Smooth muscle cell of the umbilical artery (primary cell): ENCODE measurements around the gene TCF15. TPM values are rescaled to one million over a fixed set of nuclear protein-coding genes. Genes with fewer than 3 reads are reported as not detected.

Experiments used
- total RNA-seq: library from RNA; depleted of rRNA; stranded (reverse); fragments of >200 nt; gene quantifications from 2 replicates; pipeline ENCODE4 v1.2.3, GENCODE V29; 2014

TCF15 gene, protein sequence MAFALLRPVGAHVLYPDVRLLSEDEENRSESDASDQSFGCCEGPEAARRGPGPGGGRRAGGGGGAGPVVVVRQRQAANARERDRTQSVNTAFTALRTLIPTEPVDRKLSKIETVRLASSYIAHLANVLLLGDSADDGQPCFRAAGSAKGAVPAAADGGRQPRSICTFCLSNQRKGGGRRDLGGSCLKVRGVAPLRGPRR
- total RNA-seq = not detected in 2 replicates

DNA sequence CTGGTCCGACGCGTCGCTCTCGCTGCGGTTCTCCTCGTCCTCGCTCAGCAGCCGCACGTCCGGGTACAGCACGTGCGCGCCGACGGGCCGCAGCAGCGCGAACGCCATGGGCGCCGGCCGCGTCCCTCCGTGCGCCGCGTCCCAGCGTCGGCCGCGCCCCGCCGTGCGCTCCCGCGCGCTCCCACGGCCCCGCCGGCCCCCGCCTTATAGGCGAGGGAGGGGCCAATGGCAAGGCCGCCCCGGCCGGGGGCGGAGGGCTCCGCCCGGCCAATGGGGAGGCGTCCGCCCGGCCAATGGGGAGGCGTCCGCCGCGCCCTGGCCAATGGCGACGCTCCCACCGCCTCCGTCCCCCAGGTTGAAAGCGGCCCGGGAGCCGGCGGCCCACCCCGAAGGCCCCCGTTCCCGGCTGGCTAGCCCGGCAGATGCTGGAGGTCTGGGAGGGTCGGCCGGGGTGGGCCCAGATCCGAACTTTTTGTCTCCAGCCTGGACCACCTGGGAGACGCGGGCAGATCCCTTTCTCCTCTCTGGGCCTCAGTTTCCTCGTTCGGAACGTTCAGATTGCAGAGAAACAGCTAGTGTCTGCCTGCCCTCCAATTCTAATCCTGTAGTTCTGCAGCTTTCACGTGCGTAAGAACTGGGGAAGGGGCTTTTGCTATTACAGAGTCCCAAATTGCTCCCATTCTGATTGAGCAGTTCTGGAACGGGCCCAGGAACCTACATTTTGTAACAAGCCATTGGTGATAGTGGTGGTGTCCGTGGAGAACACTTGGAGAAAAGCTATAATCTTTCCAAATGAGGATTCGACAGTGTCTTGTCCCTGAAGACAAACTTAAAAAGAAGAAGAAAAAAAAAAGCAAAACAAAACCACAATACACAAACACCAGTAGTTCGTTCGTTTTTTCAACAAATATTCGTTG lies at the start of gene TCF15:
TCF15 (minus strand) TSS at position 180 of the 917 bp plus-strand sequence; CDS start at position 108, 72 bp downstream.

GRCh38 chr20:653110-653589 lies 43.0 kb upstream of the TCF15 start, which contains the start of gene SRXN1:
Gene SRXN1 (minus strand): TSS chr20:653200. CDS start chr20:653185, 15 bp downstream.

Other genes starting within 250 kb of the TCF15 start
- 45.9 and 69.5 TPM in 2 replicates for gene TRIB3, start 229.5 kb downstream of the TCF15 start, total RNA-seq
- gene RBCK1, start 202.0 kb downstream of the TCF15 start, total RNA-seq = 65.0 and 82.0 TPM in 2 replicates
- gene TBC1D20, start 147.8 kb downstream of the TCF15 start, total RNA-seq = 45.7 and 45.8 TPM in 2 replicates
- 118 and 242 TPM in 2 replicates for gene CSNK2A1, start 66.5 kb downstream of the TCF15 start, total RNA-seq
- gene SRXN1, start 42.9 kb upstream of the TCF15 start, total RNA-seq = 57.9 and 82.7 TPM in 2 replicates
- gene SCRT2, start 65.5 kb upstream of the TCF15 start, total RNA-seq = not detected in 2 replicates
- gene SLC52A3, start 158.2 kb upstream of the TCF15 start, total RNA-seq = not detected in 2 replicates
- 0.59 and 1.8 TPM in 2 replicates for gene FAM110A, start 223.4 kb upstream of the TCF15 start, total RNA-seq